ENCODE data around the gene TMEM170A.

TMEM170A gene

DNA sequence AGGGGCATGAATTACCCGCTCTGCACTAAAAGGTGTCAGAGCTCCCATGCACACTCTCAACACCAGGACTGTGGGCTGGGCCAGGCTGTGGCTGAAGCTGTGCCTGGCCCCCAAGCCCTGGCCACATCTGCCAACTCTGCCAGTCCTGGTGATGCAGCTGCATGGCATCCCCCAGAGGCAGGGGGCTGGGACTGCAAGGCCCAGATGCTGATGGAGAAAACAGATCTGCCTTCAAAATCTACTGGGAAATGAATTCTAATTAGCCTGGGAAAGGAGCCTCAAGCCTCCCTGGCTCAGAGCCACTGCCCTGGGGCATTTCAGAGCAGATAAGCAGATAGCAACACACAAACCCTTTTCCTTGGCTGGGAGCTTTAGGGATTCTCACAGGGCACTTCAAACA is 27.4 kb upstream of the TMEM170A start:
- Histone ChIP-seq H3K27me3 (no peaks in the 10 kb centered on the region), H3K36me3 (no peaks in the 10 kb centered on the region), H3K4me1 (peaks cover 0 to 19% (median 13%) of the 10 kb centered on the region in 4 donors), H3K4me3 (no peak overlapping the region), H3K27ac (no peak overlapping the region), H3K9me3 (no peaks in the 10 kb centered on the region)
- DNase-seq: no peak
- TF ChIP-seq, protein P1, sequence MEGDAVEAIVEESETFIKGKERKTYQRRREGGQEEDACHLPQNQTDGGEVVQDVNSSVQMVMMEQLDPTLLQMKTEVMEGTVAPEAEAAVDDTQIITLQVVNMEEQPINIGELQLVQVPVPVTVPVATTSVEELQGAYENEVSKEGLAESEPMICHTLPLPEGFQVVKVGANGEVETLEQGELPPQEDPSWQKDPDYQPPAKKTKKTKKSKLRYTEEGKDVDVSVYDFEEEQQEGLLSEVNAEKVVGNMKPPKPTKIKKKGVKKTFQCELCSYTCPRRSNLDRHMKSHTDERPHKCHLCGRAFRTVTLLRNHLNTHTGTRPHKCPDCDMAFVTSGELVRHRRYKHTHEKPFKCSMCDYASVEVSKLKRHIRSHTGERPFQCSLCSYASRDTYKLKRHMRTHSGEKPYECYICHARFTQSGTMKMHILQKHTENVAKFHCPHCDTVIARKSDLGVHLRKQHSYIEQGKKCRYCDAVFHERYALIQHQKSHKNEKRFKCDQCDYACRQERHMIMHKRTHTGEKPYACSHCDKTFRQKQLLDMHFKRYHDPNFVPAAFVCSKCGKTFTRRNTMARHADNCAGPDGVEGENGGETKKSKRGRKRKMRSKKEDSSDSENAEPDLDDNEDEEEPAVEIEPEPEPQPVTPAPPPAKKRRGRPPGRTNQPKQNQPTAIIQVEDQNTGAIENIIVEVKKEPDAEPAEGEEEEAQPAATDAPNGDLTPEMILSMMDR (IDR thresholded peaks at IDR 0.05): no peak
- intact Hi-C loops (cut with DNase I; ENCODE audit: low total_unique reads): no loop called here

DNA sequence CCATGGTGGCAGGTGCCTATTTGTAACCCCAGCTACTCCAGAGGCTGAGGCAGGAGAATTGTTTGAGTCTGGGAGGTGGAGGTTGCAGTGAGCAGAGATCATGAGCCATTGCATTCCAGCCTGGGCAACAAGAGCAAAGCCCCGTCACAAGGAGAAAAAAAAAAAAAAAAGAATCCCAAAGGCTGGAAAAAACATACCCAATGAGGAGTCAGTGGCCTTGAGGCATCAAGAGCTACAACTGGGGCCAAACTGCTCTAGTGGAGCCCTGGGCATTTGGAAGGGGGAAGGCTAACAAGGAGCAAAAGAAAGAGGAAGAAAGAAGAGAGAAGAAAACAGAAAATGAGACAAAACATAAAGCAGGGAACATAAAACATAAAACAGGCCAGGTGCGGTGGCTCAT is 23.8 kb upstream of the TMEM170A start:
- intact Hi-C loops (cut with DNase I; ENCODE audit: low total_unique reads): no loop called here
- Histone ChIP-seq H3K4me3 (no peak overlapping the region), H3K27me3 (no peaks in the 10 kb centered on the region), H3K9me3 (no peaks in the 10 kb centered on the region), H3K4me1 (no peaks in the 10 kb centered on the region), H3K27ac (no peak overlapping the region), H3K36me3 (no peaks in the 10 kb centered on the region)
- TF ChIP-seq, protein P1 (IDR thresholded peaks at IDR 0.05): no peak
- no peak for DNase-seq

DNA sequence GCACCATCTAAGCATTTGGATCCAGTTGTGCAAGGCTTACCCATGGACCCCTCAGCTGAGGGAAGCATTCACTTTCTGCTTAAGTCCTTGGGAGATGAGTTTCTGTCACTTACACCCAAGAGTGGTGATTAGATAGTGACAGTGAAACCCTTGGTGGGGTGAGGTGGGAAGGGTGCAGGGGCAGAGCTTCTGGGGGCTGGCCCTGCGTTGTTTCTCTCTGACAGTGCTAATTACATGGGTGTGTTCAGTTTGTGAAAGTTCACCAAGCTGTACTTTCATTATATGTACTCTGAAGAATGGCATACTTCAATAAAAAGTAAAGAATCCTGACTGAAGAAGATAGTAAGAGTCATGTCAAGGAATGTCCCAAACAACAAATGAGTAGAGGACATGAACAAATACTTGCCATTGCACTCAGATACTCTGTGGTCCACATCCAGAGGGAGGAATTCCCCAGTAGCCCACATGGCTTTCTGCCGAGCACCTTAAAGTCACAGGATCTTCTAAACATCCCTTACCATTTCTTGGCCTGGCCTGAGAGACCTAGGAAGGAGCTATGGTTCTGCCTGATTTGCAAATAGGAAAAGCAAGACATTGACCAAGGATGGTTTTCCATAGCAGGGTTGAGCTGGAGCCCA is 22.3 kb upstream of the TMEM170A start:
- Histone ChIP-seq H3K9me3 (no peaks in the 10 kb centered on the region), H3K27ac (no peak overlapping the region), H3K4me1 (no peaks in the 10 kb centered on the region), H3K36me3 (no peaks in the 10 kb centered on the region), H3K4me3 (no peak overlapping the region), H3K27me3 (no peaks in the 10 kb centered on the region)
- intact Hi-C loops (cut with DNase I; ENCODE audit: low total_unique reads): no loop called here
- DNase-seq: no peak
- TF ChIP-seq, protein P1 (IDR thresholded peaks at IDR 0.05): no peak

DNA sequence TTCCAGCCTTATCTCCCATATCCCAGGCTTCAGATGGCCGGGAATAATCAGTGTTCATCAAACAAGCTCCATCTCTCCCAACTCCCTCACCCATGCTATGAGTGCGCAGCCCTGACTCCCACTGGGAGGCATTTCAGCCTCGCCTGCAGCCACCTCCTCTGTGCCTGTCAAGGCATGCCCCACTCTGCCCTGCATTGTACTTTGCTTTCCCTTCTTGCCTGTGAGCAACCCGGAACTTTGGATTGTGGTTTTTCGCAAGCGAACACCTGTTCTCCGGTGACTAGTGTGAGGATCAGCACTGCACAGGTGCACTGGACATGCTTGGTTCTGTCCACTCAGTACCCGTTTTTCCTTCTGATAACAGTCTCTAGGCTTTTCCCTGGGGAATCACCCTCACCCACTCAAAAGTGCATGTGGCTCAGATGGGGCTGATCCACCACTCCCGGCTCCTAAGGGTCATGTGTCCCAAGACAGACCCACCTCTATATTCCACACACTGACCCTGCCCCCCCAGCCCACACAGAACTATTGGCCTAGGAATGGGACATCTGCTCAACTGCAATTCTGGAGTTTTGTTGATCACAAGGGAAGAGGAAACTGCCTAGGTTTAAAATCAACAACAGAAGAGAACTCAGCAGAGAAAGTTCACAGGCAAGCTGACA is 21.7 kb upstream of the TMEM170A start:
- no peaks in the 10 kb centered on the region for H3K36me3 ChIP-seq
- no peaks in the 10 kb centered on the region for H3K27me3 ChIP-seq
- no peak overlapping the region for H3K27ac ChIP-seq
- no peak for DNase-seq
- H3K9me3 ChIP-seq: no peaks in the 10 kb centered on the region
- H3K4me1 ChIP-seq: no peaks in the 10 kb centered on the region
- H3K4me3 ChIP-seq: no peak overlapping the region
- TF ChIP-seq, protein P1 (IDR thresholded peaks at IDR 0.05): no peak
- intact Hi-C loops (cut with DNase I; ENCODE audit: low total_unique reads): no loop called here

DNA sequence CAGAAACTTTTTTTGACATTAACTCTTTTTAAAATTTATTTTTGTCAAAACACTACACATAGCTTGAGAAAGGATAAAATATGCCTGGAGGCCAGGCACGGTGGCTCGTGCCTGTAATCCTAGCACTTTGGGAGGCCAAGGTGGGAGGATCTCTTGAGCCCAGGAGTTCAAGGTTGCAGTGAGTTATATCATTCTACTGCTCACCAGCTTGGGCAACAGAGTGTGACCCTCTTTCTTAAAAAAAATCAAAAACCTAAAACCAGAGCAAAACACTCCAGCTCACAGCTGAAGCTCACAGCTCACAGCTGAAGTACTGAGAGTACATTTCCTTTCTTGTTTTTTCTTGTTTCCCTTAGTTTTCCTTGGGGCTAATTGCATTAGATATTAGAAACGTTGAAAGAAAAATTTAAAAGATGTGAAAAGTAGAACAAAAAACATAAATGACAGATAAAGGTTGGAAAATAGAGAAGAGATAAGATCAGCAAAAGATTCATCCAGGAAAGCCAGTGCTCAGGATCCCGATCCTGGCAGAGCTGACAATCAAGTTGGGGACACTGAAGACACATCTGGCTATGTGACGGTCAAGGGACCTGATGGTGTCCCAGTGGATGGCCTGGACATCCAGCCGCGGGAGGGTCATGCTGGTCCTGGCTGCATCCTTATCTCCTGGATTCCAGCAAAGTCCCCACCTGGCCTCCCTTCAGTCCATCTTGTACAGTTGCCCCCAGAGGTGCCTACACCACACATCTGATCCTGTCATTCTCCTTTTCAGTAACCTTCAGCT is 20.9 kb upstream of the TMEM170A start:
- intact Hi-C loops (cut with DNase I; ENCODE audit: low total_unique reads): no loop called here
- no peak overlapping the region for H3K4me3 ChIP-seq
- no peaks in the 10 kb centered on the region for H3K9me3 ChIP-seq
- no peaks in the 10 kb centered on the region for H3K4me1 ChIP-seq
- H3K27me3 ChIP-seq: no peaks in the 10 kb centered on the region
- no peak for DNase-seq
- TF ChIP-seq, protein P1 (IDR thresholded peaks at IDR 0.05): no peak
- H3K27ac ChIP-seq: no peak overlapping the region
- no peaks in the 10 kb centered on the region for H3K36me3 ChIP-seq
